DND-41 (cell line): ENCODE measurements around the gene CXCR5.

Experiments used
- EZH2 ChIP-seq: IDR thresholded peaks from 3 replicates; pipeline ENCODE4 v1.6.1; 2012; ENCODE audit warnings: borderline replicate concordance, low read depth, mild to moderate bottlenecking, moderate library complexity, low read length, inconsistent platforms; ENCODE audit not compliant: severe bottlenecking
- TF ChIP-seq, protein P1 (sequence below): IDR thresholded peaks from 2 replicates; pipeline ENCODE4 v1.5.1; 2012; ENCODE audit warnings: borderline replicate concordance, low read length, moderate library complexity, mild to moderate bottlenecking; ENCODE audit not compliant: poor library complexity, severe bottlenecking; ENCODE audit errors: extremely low read depth

DNA sequence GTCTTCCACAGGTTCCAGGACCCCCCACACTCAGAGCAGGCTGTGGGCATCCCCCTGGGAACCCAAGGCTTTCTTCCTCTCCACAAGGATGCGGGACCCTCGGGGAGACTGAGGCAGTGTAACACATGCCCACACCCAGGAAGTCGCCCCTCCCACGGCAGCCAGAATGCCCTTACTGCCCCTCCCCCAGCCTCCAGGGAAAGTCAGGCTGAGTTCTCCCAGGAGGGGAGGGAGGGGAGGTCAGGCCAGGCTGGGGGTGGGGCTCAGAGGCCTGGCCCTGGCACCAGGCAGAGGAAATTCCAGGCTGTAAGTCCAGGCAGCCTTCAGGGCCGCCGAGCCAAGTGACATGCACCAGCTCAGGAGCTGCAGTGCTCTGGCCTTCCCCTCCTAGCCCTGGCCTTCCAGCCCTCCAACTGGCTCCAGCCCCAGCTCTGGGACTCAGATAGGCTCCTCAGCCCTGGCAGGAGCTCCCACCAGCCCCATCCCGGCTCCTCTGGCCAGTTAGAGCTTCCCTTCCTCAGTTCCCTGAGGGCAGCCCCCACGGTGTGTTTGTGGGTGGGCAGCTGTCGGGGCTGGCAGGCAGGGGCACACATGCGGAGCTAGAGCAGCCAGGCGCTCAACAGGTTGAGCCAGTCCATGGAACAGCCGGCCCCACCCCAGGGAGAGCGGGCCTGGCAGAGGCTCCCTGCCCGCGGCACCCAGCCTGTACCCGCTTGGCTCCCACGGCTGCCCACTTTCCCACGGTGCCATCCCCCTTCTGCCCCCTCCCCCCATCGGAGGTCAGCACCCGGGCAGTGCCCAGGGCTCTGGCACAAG lies 38.4 kb downstream of the CXCR5 start:
- TF ChIP-seq EZH2 = no peak
- TF ChIP-seq, protein P1, sequence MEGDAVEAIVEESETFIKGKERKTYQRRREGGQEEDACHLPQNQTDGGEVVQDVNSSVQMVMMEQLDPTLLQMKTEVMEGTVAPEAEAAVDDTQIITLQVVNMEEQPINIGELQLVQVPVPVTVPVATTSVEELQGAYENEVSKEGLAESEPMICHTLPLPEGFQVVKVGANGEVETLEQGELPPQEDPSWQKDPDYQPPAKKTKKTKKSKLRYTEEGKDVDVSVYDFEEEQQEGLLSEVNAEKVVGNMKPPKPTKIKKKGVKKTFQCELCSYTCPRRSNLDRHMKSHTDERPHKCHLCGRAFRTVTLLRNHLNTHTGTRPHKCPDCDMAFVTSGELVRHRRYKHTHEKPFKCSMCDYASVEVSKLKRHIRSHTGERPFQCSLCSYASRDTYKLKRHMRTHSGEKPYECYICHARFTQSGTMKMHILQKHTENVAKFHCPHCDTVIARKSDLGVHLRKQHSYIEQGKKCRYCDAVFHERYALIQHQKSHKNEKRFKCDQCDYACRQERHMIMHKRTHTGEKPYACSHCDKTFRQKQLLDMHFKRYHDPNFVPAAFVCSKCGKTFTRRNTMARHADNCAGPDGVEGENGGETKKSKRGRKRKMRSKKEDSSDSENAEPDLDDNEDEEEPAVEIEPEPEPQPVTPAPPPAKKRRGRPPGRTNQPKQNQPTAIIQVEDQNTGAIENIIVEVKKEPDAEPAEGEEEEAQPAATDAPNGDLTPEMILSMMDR = no peak
